ENCODE measurements around the gene CHRM5. TPM values are rescaled to one million over a fixed set of nuclear protein-coding genes. Genes with fewer than 3 reads are reported as not detected.
"Not testable (repeated sequence)": the region's sequence is repeated elsewhere in the genome, so short reads cannot be mapped to it uniquely, and the experiment has no call there.

Gene CHRM5
- total and polyA plus RNA-seq, 2 donors = 0.16 TPM; not detected in 1

GRCh38 chr15:34046471-34047145 is 78.3 kb downstream of the CHRM5 start:
- Histone ChIP-seq H3K27ac (ENCODE audit: low read depth in 1 of 2, low read length in 1 of 2) (no peak overlapping the region), H3K9me3 (ENCODE audit: control insufficient read depth in 2 of 2, insufficient read depth in 1 of 2, low read length in 1 of 2) (no peaks in the 10 kb centered on the region), H3K4me3 (ENCODE audit: low read length in 2 of 2) (no peak overlapping the region), H3K27me3 (ENCODE audit: control insufficient read depth in 2 of 2, insufficient read depth in 1 of 2, low read length in 1 of 2) (no peaks in the 10 kb centered on the region), H3K36me3 (ENCODE audit: control insufficient read depth in 2 of 2, insufficient read depth in 2 of 2, low read length in 1 of 2) (no peaks in the 10 kb centered on the region), H3K4me1 (ENCODE audit: control insufficient read depth in 2 of 2, insufficient read depth in 2 of 2, low read length in 2 of 2) (no peaks in the 10 kb centered on the region)
- no peak for DNase-seq (ENCODE audit: low read depth in 6 of 9, low spot score in 9 of 9)
- WGBS = 97% methylated on average over 16 of the region's 16 CpGs

GRCh38 chr15:34047893-34048775 is 79.8 kb downstream of the CHRM5 start:
- 89% methylated on average over 10 of the region's 10 CpGs for WGBS
- DNase-seq (ENCODE audit: low read depth in 6 of 9, low spot score in 9 of 9) = no peak

GRCh38 chr15:34049112-34049511 is 80.8 kb downstream of the CHRM5 start:
- no peak overlapping the region for H3K27ac ChIP-seq (ENCODE audit: low read depth in 1 of 2, low read length in 1 of 2)
- no peaks in the 10 kb centered on the region for H3K36me3 ChIP-seq (ENCODE audit: control insufficient read depth in 2 of 2, insufficient read depth in 2 of 2, low read length in 1 of 2)
- H3K27me3 ChIP-seq (ENCODE audit: control insufficient read depth in 2 of 2, insufficient read depth in 1 of 2, low read length in 1 of 2) = no peaks in the 10 kb centered on the region
- no peak for DNase-seq (ENCODE audit: low read depth in 6 of 9, low spot score in 9 of 9)
- no peaks in the 10 kb centered on the region for H3K4me1 ChIP-seq (ENCODE audit: control insufficient read depth in 2 of 2, insufficient read depth in 2 of 2, low read length in 2 of 2)
- 98% methylated on average over 2 of the region's 2 CpGs for WGBS
- H3K9me3 ChIP-seq (ENCODE audit: control insufficient read depth in 2 of 2, insufficient read depth in 1 of 2, low read length in 1 of 2) = no peaks in the 10 kb centered on the region
- H3K4me3 ChIP-seq (ENCODE audit: low read length in 2 of 2) = no peak overlapping the region

More at GRCh38 chr15:34047893-34048775, 79.8 kb downstream of the CHRM5 start:
- Histone ChIP-seq H3K4me1 (ENCODE audit: control insufficient read depth in 2 of 2, insufficient read depth in 2 of 2, low read length in 2 of 2) (no peaks in the 10 kb centered on the region), H3K27ac (ENCODE audit: low read depth in 1 of 2, low read length in 1 of 2) (no peak overlapping the region), H3K9me3 (ENCODE audit: control insufficient read depth in 2 of 2, insufficient read depth in 1 of 2, low read length in 1 of 2) (no peaks in the 10 kb centered on the region), H3K27me3 (ENCODE audit: control insufficient read depth in 2 of 2, insufficient read depth in 1 of 2, low read length in 1 of 2) (no peaks in the 10 kb centered on the region), H3K4me3 (ENCODE audit: low read length in 2 of 2) (no peak overlapping the region), H3K36me3 (ENCODE audit: control insufficient read depth in 2 of 2, insufficient read depth in 2 of 2, low read length in 1 of 2) (no peaks in the 10 kb centered on the region)

GRCh38 chr15:34050385-34050784 is 82.1 kb downstream of the CHRM5 start:
- H3K4me3 ChIP-seq (ENCODE audit: low read length in 2 of 2); H3K9me3 ChIP-seq (ENCODE audit: control insufficient read depth in 2 of 2, insufficient read depth in 1 of 2, low read length in 1 of 2); H3K27ac ChIP-seq (ENCODE audit: low read depth in 1 of 2, low read length in 1 of 2); H3K27me3 ChIP-seq (ENCODE audit: control insufficient read depth in 2 of 2, insufficient read depth in 1 of 2, low read length in 1 of 2); H3K36me3 ChIP-seq (ENCODE audit: control insufficient read depth in 2 of 2, insufficient read depth in 2 of 2, low read length in 1 of 2); DNase-seq (ENCODE audit: low read depth in 6 of 9, low spot score in 9 of 9); H3K4me1 ChIP-seq (ENCODE audit: control insufficient read depth in 2 of 2, insufficient read depth in 2 of 2, low read length in 2 of 2): not testable (repeated sequence)
- WGBS = 95% methylated on average over 1 of the region's 1 CpG

- no peaks in the 10 kb centered on the region for H3K4me1 ChIP-seq (ENCODE audit: control insufficient read depth in 2 of 2, insufficient read depth in 2 of 2, low read length in 2 of 2)
These were observed 85.9 kb downstream of the CHRM5 start for GRCh38 chr15:34054081-34054707.

GRCh38 chr15:34055868-34056595 is 87.7 kb downstream of the CHRM5 start:
- Histone ChIP-seq H3K4me3 (ENCODE audit: low read length in 2 of 2) (no peak overlapping the region), H3K36me3 (ENCODE audit: control insufficient read depth in 2 of 2, insufficient read depth in 2 of 2, low read length in 1 of 2) (no peaks in the 10 kb centered on the region), H3K27me3 (ENCODE audit: control insufficient read depth in 2 of 2, insufficient read depth in 1 of 2, low read length in 1 of 2) (no peaks in the 10 kb centered on the region), H3K27ac (ENCODE audit: low read depth in 1 of 2, low read length in 1 of 2) (no peak overlapping the region), H3K4me1 (ENCODE audit: control insufficient read depth in 2 of 2, insufficient read depth in 2 of 2, low read length in 2 of 2) (no peaks in the 10 kb centered on the region), H3K9me3 (ENCODE audit: control insufficient read depth in 2 of 2, insufficient read depth in 1 of 2, low read length in 1 of 2) (no peaks in the 10 kb centered on the region)
- no peak for DNase-seq (ENCODE audit: low read depth in 6 of 9, low spot score in 9 of 9)
- 97% methylated on average over 3 of the region's 3 CpGs for WGBS

More at GRCh38 chr15:34054081-34054707, 85.9 kb downstream of the CHRM5 start:
- DNase-seq (ENCODE audit: low read depth in 6 of 9, low spot score in 9 of 9) = no peak
- Histone ChIP-seq H3K36me3 (ENCODE audit: control insufficient read depth in 2 of 2, insufficient read depth in 2 of 2, low read length in 1 of 2) (no peaks in the 10 kb centered on the region), H3K27me3 (ENCODE audit: control insufficient read depth in 2 of 2, insufficient read depth in 1 of 2, low read length in 1 of 2) (no peaks in the 10 kb centered on the region), H3K9me3 (ENCODE audit: control insufficient read depth in 2 of 2, insufficient read depth in 1 of 2, low read length in 1 of 2) (no peaks in the 10 kb centered on the region), H3K27ac (ENCODE audit: low read depth in 1 of 2, low read length in 1 of 2) (no peak overlapping the region), H3K4me3 (ENCODE audit: low read length in 2 of 2) (no peak overlapping the region)
- 98% methylated on average over 3 of the region's 3 CpGs for WGBS

GRCh38 chr15:34056911-34057310 is 88.6 kb downstream of the CHRM5 start:
- no peak for DNase-seq (ENCODE audit: low read depth in 6 of 9, low spot score in 9 of 9)

GRCh38 chr15:34059476-34059875 is 91.2 kb downstream of the CHRM5 start:
- DNase-seq (ENCODE audit: low read depth in 6 of 9, low spot score in 9 of 9) = no peak
- 85% methylated on average over 2 of the region's 2 CpGs for WGBS

More at GRCh38 chr15:34056911-34057310, 88.6 kb downstream of the CHRM5 start:
- H3K27me3 ChIP-seq (ENCODE audit: control insufficient read depth in 2 of 2, insufficient read depth in 1 of 2, low read length in 1 of 2) = no peaks in the 10 kb centered on the region
- 97% methylated on average over 5 of the region's 5 CpGs for WGBS
- H3K4me1 ChIP-seq (ENCODE audit: control insufficient read depth in 2 of 2, insufficient read depth in 2 of 2, low read length in 2 of 2) = no peaks in the 10 kb centered on the region
- no peaks in the 10 kb centered on the region for H3K9me3 ChIP-seq (ENCODE audit: control insufficient read depth in 2 of 2, insufficient read depth in 1 of 2, low read length in 1 of 2)
- no peak overlapping the region for H3K4me3 ChIP-seq (ENCODE audit: low read length in 2 of 2)
- H3K36me3 ChIP-seq (ENCODE audit: control insufficient read depth in 2 of 2, insufficient read depth in 2 of 2, low read length in 1 of 2) = no peaks in the 10 kb centered on the region
- H3K27ac ChIP-seq (ENCODE audit: low read depth in 1 of 2, low read length in 1 of 2) = no peak overlapping the region

More at GRCh38 chr15:34059476-34059875, 91.2 kb downstream of the CHRM5 start:
- Histone ChIP-seq H3K9me3 (ENCODE audit: control insufficient read depth in 2 of 2, insufficient read depth in 1 of 2, low read length in 1 of 2) (no peaks in the 10 kb centered on the region), H3K4me1 (ENCODE audit: control insufficient read depth in 2 of 2, insufficient read depth in 2 of 2, low read length in 2 of 2) (no peaks in the 10 kb centered on the region), H3K36me3 (ENCODE audit: control insufficient read depth in 2 of 2, insufficient read depth in 2 of 2, low read length in 1 of 2) (no peaks in the 10 kb centered on the region), H3K27me3 (ENCODE audit: control insufficient read depth in 2 of 2, insufficient read depth in 1 of 2, low read length in 1 of 2) (no peaks in the 10 kb centered on the region), H3K27ac (ENCODE audit: low read depth in 1 of 2, low read length in 1 of 2) (no peak overlapping the region), H3K4me3 (ENCODE audit: low read length in 2 of 2) (no peak overlapping the region)
